UCSD-AML1 (cell line): ENCODE measurements around the gene C1GALT1C1.
A peak's percentile ranks its signal among the peaks of the same experiment; 100 is the strongest.
"Not testable (repeated sequence)": the region's sequence is repeated elsewhere in the genome, so short reads cannot be mapped to it uniquely, and the experiment has no call there.

Source experiments
- DNase-seq: peaks from one replicate; lab custom pipeline; 2025; ENCODE audit not compliant: unreplicated experiment; lab: John Stamatoyannopoulos, UW

C1GALT1C1 gene

DNA sequence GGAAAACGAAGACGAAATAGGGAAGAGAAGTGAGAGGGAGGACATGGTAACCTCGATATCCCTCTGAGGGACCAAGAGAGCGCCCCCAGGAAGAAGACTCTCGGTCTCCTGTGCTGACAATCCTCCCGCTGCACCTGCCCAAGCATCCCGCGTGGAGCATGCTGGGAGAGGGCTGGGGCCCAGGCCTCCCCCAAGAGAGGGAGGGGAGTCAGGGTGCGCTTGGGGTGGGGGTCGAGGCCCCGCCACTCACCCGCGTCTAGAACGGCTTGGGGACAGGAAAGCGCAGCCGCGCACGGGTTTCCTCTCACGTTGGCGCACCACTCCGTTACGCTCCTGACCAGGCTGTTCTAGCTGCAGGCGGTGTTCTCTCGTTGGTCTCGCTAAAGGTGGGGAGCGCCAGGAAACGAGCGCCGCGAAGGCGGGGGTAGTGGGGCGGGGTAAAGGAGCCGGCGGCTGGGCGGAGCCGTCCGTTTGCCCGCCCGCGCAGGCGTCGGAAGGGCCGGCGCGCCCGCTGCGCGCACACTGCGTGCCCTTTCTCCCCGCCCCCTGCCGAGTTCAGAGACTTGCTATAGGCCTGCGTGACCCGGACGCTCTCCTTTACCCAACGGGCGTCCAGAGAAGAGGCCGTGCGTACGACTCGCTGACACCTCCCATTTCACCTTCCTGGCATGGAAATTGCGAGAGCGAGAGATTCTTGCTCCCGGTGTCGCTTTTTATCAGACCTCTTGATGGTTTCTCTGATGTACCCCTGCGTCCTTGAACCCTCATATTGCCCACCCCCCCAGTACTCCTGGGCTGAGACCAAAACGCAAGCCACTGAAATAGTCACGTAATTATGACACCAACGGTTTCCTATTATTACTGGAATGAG, at the start of gene C1GALT1C1:
Gene C1GALT1C1, minus strand, starts transcription at position 388 of the 871 bp plus-strand sequence. CDS start 2,888 bp downstream, outside the sequence.
- DNase-seq: peak; percentile 93

DNA sequence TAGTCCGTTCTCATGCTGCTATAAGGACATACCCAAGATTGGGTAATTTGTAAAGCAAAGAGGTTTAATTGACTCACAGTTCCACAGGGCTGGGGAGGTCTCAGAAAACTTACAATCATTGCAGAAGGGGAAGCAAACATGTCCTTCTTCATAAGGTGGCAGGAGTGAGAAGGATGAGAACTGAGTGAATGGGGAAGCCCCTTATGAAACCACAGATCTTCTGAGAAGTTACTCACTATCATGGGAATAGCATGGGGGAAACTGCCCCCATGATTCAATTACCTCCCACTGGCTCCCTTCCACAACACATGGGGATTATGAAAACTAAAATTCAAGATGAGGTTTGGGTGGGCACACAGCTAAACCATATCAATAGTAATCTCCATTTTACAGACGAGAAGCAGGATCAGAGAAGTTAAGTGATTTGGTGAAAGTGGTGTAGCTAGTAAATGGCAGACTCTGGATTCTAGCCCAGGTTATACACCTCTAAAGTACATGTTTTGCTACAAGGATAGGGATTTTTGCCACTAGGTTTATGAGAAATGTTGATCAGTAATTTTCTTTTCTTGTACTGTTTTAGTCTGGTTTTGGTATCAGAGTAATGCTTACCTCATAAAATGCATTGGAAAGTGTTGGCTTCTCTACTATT, 47.3 kb upstream of the C1GALT1C1 start:
- no peak for DNase-seq

DNA sequence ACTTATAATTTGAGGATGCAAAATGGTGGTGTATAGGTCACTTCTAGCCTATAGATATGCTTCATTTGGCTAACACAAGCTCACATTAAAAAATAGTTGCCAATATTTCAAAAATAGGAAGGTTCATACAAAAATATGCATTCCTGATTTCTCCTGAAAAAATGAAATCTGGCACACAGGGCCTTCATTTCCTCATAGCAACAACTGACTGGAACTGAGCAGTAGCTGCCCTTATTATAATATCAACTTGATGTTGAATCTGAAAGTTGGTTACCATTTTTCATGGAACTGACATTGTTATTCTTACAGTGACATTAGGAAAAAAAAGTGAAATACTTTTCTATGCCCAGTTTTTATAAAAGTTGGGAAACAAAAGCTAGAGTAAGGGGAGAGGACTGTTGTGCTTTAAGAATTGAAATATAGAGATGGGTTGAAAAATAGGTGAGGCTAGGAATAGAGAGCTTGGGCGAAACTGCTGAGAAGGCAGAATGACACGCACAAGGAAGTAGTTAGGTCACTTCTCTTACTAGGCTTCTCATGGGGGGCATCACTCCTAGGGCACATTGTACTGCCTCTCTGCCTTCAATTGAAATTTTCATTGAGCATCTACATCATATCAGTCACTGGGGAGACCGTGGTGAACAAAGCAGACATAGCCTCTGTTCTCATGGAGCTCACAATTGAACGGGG, 43.1 kb upstream of the C1GALT1C1 start:
- DNase-seq: no peak

DNA sequence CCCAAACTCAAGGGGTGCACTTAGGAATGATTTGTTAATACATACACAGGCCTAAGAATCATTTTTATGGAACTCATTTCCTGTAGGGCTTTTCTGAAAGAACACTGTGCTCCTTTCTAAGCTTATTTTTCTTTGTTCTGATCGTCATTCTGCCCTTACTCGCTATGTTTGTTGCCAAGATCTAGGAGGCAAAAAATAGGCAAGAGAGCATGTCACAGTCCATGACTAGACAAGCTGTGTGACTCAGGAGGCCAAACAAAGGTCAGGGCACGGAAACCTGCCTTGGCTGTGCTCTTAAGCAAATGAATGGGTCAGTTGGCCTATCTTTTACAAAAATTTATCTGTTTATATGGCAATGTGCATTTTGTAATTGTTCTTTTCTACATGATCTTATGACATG, 42.5 kb upstream of the C1GALT1C1 start:
- DNase-seq: no peak

DNA sequence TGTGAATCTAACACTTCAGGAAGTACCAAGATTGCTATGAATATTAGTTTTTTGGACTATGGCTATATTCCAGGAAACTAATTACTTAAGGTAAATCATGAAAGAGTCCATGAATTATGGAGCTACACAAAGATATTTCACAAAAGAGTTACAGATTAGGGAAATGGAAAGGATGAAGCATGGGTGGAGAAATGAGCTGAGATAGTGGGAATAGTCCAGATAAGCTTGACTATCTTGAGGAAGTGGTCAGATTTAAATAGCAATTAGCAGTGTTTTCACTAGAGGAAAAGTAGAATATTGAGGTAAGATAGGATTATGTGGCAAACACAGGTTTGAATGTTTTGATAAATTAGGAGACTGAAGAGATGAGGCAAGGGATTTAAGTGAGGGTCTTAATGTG, 42.1 kb upstream of the C1GALT1C1 start:
- DNase-seq: no peak

DNA sequence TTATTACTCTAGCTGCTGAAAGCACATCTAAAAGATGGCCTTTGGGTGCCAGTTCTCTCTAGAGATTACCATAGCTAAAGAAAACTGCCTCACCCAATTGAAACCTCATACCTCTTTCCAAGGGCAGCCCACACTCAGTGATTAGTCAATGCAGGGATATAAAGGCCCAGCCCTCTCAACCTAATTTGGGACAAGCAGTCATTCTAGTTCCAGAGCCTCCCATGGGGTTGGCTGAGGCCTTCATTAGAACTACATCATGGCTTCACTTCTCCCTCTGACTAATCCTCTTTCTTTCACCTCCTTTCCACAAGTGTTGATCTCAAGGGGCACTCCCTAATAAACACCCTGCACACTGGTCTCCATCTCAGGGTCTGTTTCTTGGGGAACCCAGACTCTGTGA, 38.5 kb upstream of the C1GALT1C1 start:
- no peak for DNase-seq

DNA sequence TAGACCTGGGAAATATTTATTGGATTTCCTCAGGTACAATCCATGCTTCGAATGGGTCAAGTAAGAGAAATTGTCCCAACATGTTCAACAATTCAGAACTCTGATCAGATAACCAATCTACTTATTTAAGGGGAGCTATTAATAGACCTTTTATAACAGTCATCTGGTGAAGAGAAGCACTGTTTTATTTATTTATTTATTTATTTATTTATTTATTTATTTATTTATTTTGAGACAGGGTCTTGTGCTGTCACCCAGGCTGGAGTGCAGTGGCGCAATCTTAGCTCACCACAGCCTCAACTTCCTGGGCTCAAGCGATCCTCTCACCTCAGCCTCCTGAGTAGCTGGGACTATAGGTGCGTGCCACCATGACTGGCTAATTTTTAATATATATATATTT, 34.7 kb upstream of the C1GALT1C1 start:
- not testable (repeated sequence) for DNase-seq

DNA sequence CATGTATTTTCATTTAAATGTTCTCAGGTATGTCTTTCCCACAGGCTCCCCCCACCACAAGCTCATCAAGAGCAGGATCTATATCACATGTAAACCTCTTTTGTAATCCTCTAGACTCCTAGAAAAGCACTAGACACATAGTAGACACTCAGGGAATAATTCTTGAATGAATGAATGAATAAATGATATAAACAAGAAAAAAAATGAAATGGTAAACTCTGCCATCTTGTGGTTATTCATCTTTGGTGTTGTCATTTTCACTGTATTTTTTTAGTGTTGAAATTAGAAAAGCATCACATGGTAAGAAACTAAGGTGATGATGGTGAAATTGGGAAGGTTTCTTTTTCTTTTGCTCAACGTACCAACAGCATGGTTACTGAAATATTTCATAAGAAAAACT, 34.2 kb upstream of the C1GALT1C1 start:
- DNase-seq: no peak

DNA sequence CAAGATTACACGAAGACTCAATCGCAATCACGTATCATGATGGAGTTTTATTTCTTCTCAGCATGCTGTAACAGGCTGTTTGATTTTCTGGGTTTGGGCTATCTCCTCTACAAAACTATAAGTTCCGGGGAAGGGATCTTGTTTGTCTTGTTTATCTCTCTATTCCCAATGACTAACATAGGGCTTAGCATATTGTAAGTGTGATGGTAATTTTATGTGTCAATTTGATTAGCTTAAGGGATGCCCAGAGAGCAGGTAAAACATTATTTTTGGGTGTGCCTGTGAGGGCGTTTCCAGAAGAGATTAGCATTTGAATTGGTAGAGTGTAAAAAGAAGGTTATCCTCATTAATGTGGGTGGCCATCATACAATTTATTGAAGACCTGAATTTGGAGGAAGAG, 32.8 kb upstream of the C1GALT1C1 start:
- DNase-seq: no peak

DNA sequence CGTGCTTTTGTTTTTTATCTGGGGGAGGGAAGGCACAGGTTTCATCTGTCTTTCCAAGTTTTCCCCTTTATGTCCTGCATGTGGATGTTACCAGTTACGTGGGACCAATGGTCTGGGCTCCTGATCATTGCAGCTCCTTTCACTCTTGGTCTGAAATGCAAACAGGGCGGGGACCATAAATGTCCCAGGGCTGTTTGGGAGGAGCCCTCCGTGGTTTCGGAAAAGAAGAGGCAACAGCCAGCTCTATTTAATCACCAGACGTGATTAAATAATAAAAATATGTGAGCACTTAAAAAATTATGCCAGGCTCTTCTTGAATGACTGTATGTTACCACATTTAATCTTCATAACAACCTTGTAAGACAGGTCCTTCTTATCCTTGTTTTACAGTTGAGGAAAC, 30.8 kb upstream of the C1GALT1C1 start:
- no peak for DNase-seq

DNA sequence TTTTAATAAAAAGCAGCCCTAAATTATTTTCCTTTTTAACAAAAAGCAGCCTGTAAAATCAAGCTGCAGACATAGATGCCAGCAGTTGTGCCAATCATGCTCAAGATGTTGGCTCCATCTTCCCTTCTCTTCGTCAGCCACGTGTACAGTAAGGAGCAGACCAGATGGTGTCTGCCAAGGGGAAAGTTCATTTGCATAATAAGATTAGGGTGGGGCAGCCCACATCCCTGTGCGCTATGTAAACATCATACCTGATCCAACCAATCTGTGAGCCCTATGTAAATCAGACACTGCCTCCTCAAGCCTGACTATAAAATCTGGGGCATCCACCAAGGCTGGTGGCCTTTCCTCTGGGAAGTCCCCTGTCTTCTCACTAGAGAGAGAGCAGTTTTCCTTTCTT, 23.1 kb upstream of the C1GALT1C1 start:
- no peak for DNase-seq

DNA sequence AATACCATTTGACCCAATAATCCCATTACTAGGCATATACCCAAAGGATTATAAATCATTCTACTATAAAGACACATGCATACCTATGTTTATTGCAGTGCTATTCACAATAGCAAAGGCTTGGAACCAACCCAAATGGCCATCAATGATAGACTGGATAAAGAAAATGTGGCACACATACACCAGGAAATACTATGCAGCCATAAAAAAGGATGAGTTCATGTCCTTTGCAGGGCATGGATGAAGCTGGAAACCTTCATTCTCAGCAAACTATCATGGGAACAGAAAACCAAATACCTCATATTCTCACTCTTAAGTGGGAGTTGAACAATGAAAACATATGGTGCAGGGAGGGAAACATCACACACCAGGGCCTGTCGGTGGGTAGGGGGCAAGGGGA, 22.4 kb upstream of the C1GALT1C1 start:
- not testable (repeated sequence) for DNase-seq

DNA sequence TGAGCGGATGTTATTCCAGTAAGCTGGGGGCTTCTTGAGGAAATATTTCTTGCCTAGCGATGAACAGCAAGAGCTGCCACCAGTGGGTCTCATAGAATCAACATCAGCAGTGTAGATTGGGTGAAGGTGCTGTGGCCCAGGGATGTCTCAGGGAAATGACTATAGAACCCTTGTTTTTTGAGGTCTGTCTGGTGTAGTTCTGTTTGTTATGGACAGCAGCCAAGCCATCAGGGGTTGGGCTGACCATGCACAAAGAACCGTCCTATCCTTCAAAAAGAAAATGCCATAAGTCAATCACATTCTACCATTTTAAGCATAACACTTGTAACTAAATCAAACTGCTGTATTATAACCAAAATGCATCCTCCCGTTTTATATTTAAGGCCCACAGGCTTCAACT, 17.3 kb upstream of the C1GALT1C1 start:
- no peak for DNase-seq

DNA sequence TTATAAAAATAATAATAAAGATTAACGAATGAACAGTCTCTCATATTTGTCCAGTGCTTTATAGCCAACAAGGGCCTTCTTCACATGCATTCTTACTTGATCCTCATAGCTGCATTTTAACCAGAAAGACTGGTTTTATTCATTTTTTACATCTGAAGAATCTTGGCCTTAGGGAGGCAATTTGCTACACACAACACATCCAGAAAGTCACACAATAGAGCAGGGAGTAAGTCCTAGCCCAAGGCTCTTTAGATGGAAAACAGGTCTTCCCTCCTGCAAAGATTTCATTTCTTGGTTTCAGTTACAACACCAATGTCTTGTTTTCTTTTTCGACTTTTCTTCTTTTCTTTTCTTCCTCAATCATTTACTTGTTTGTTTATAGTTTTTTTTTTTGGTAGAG, 13.0 kb upstream of the C1GALT1C1 start:
- no peak for DNase-seq

DNA sequence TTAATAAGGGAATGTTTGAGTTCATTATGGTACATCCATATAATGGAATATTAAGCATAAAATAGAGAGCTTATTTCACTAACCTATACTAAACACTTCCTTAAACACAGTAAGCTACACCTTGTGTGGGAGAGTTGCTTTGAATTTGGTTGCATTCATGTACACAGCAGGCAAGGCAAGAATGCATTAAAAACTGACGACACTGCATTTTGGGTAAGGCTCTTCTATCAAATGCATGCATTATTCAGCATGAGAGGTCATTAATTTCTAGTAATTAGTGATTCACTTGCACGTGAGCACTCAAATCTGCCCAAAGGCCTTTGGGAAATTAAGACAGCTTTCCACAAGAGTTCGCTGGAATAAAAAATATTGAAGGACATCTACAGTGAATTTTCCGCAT, 8.8 kb upstream of the C1GALT1C1 start:
- no peak for DNase-seq

DNA sequence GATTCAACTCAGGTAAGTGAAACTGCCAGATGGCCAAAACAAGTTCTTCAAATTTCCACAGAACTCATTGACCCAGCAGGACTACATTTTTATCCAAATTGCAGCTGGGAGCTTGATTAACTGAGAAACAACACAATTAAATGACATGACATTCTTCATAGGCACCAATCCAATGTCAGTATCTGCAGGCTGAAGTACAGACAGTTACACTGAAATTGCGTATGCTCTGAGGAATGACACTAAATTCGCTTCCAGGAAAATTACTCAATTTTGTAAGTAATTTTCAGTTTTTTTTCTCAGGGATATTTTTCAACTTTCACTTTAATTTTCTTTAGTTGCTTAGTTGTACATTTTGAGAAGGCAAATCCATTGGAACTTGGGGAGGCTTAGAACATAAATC, 4.5 kb downstream of the C1GALT1C1 start:
- no peak for DNase-seq

DNA sequence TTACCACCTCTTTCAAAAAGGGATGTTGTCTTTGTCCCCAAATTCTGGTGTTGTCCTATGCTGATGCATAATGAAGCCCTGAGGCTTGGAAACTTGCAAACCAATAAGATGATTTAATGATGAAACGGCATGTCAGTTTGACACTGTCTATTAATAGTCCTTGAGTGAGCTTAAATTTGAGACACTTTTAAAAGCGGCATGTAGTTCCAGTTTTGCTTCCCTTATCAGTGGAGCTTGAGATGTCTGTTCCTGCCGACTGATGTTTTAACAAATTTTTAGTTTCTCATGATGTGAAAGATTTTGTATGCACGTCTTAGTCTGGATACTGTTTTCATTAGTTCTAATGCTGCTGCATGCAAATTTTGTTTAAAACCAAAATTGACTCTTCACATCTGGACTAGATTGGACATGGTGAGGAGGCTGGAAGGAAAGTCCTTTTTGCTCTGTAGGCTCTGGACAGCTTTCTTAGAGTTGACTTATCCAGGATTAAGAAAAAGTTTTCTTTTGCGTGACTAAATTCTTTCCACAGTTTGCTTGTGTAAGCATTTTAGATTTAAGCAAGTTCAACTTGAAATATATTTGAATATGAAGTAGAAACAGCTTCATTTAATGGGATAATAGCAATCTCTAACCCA, 11.7 kb downstream of the C1GALT1C1 start:
- DNase-seq: no peak

DNA sequence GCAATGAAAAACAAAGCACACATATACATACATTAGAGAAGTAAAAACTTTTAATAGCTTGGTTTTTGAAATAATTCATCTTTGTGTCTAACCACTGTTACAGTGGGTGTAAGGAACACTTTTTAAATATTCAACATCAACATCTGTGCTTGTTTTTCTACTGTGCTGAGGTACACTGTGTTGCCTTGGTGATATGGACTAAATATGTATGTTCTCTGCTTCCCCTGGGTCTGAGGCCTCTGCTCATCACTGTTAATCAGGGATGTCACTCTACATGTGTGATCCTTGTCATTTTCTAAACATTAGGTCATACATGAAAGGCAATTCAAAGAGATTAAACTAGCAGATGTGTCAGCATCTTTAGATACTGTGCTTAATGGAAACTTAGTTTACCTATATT, 15.0 kb downstream of the C1GALT1C1 start:
- DNase-seq: no peak

DNA sequence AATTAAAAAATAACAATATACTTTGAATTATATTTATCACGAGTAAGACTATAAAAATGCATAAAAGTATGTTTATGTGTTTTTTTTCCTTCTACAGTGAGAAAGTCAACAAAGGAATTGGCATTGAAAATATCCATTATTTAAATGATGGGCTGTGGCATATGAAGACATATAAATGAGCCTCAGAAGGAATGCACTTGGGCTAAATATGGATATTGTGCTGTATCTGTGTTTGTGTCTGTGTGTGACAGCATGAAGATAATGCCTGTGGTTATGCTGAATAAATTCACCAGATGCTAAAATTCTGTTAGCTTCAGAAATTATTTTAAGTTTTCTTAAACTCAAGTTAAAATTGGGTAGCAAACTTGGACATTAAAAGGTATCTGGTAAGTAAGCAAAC, 17.8 kb downstream of the C1GALT1C1 start:
- DNase-seq: no peak

DNA sequence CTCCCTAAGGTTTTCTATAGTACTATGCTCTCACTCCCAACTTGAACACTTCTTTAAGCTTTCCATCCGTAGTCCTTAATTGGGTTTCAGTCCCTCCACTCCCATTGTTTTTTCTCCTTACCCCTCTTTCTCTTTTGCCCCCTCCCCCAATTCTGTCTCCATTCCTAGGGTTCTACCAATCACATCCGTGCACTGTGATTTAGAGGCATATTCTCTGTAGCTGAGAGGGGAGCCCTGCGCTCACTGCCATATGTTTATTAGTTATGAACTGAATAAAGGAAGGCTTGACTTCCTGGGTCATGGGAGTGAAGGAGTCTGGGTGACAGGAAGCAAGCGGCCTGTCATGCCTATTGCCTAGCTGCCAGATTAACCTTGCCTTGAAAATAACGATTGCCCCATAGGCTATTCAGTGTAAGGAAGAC, 25.5 kb downstream of the C1GALT1C1 start:
- DNase-seq: no peak

DNA sequence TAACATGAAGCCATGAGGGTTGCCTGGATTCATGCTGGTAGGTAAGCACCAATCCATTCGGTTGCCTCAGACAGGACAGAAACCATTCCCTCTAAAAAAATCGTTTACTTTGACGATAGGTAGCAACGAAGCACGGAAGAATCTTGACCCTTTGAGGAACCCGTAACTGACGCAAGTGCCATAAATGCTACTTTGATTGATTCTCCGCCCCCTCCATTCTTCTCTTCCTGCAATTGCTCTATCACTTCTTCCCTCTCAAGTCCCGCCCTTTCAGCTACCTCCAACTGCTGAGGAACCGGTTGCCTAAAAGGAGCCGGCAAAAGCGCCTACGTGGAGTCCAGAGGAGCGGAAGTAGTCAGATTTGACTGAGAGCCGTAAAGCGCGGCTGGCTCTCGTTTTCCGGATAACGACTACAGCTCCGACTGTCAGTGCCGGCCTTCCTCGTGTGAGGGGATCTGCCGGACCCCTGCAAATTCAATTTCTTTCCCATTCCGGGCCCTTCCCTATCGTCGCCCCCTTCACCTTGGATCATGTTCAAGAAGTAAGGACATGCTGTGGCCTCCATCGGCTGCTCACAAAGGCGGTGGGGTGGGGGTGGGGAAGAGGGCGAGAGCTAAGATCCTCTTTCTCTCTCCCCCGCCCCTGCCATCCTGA, 26.0 kb downstream of the C1GALT1C1 start, which contains the start of gene MCTS1:
Gene MCTS1, plus strand, starts transcription at position 395 of the 654 bp plus-strand sequence. Its CDS starts 136 bp downstream, at position 531.
- DNase-seq: peak; percentile 76
